ENCODE data around the gene WDR45B. TPM values are rescaled to one million over a fixed set of nuclear protein-coding genes. Genes with fewer than 3 reads are reported as not detected.

Gene WDR45B
- total RNA-seq, 2 donors from 2014 or later, result 58.8 to 119 TPM

DNA sequence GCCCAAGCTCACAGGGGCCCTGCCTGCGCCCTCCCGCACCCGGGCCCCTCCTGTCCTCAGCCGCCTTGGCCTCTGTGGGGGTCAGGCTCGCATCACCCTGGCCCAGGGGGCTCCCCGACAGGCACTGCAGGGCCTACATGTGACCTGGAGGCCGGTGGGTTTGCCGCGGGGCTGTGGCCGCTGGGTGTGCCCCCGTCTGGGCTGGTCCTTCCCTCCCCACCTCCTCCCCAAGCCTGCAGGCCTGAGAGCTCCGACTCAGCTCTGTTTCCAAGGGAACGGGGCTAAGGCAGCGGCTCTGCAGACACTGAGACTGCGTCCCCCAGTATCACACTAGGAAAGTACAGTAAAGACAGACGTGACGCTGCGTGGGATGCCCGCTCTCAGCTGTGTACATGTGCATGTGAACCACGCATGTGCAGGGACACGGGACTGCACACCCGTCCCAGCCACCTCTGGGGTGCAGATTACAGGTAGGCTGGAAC, 16.5 kb upstream of the WDR45B start:
- no peaks in the 10 kb centered on the region for H3K36me3 ChIP-seq

DNA sequence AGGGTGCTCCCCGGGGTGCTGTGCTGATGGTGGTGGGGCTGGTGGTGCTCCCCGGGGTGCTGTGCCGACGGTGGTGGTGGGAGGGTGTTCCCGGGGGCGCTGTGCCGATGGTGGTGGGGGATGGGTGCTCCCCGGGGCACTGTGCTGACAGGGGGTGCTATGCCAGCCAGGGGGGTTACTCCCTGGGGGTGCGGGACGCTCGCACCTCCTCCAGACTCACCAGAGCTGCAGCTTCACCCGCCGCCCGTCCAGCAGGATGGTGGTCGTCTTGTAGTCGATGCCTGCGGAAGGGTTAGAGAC, 16.0 kb upstream of the WDR45B start:
- Histone ChIP-seq H3K9ac (ENCODE audit: low read depth in 2 of 2, low read length in 2 of 2) (no peak overlapping the region), H3K4me1 (no peaks in the 10 kb centered on the region), H3K27ac (no peak overlapping the region), H3K27me3 (no peaks in the 10 kb centered on the region), H3K36me3 (no peaks in the 10 kb centered on the region), H3K9me3 (no peaks in the 10 kb centered on the region), H3K4me3 (no peak overlapping the region)
- intact Hi-C loops (cut with DNase I), result no loop called here
- no peak for DNase-seq
- TF ChIP-seq, protein P1, sequence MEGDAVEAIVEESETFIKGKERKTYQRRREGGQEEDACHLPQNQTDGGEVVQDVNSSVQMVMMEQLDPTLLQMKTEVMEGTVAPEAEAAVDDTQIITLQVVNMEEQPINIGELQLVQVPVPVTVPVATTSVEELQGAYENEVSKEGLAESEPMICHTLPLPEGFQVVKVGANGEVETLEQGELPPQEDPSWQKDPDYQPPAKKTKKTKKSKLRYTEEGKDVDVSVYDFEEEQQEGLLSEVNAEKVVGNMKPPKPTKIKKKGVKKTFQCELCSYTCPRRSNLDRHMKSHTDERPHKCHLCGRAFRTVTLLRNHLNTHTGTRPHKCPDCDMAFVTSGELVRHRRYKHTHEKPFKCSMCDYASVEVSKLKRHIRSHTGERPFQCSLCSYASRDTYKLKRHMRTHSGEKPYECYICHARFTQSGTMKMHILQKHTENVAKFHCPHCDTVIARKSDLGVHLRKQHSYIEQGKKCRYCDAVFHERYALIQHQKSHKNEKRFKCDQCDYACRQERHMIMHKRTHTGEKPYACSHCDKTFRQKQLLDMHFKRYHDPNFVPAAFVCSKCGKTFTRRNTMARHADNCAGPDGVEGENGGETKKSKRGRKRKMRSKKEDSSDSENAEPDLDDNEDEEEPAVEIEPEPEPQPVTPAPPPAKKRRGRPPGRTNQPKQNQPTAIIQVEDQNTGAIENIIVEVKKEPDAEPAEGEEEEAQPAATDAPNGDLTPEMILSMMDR (IDR thresholded peaks at IDR 0.05), result no peak

More for the DNA sequence above, 16.5 kb upstream of the WDR45B start:
- intact Hi-C loops (cut with DNase I), result loop anchor here (5.0 kb wide), 1 partner anchor 108 kb away; no protein-coding TSS in a partner anchor
- Histone ChIP-seq H3K9ac (ENCODE audit: low read depth in 2 of 2, low read length in 2 of 2) (no peak overlapping the region), H3K4me1 (no peaks in the 10 kb centered on the region), H3K9me3 (no peaks in the 10 kb centered on the region), H3K4me3 (no peak overlapping the region), H3K27me3 (no peaks in the 10 kb centered on the region), H3K27ac (no peak overlapping the region)
- TF ChIP-seq, protein P1 (IDR thresholded peaks at IDR 0.05), result no peak
- no peak for DNase-seq

DNA sequence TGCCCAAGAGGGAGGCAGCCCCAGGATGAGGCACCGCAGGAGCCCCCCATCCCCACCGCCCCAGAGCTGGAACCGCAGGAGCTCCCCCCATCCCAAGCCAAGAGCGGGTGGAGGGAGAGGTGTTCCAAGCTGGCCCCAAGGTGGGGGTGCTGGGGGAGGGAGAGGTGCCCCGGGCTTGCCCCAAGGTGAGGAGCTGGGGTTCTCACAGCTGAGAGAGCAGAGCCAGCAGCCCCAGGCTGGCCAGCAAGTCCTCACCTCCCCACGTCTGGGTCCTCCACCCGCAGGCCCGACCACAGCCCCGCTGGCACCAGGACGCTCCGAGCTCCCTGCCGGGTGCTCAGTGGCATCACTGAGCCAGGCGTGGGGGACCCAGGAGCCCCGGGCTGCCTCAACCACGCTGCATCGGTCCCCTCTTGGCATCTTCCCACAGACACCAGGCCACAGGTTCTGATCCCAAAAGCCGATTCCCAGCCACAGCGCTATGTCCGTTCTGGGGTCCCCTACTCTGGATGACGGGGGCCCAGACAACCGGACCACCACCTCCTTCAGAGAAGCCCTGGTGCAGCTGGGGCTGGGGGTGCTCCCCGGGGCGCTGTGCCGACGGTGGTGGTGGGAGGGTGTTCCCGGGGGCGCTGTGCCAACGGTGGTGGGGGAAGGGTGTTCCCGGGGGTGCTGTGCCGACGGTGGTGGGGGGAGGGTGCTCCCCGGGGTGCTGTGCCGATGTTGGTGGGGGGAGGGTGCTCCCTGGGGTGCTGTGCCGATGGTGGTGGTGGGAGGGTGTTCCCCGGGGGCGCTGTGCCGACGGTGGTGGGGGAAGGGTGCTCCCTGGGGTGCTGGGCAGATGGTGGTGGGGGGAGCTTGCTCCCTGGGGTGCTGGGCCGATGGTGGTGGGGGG, 15.4 kb upstream of the WDR45B start:
- Histone ChIP-seq H3K27me3 (no peaks in the 10 kb centered on the region), H3K27ac (no peak overlapping the region), H3K4me3 (no peak overlapping the region), H3K4me1 (no peaks in the 10 kb centered on the region), H3K9me3 (no peaks in the 10 kb centered on the region), H3K9ac (ENCODE audit: low read depth in 2 of 2, low read length in 2 of 2) (no peak overlapping the region), H3K36me3 (no peaks in the 10 kb centered on the region)
- no peak for DNase-seq
- TF ChIP-seq, protein P1 (IDR thresholded peaks at IDR 0.05), result no peak
- intact Hi-C loops (cut with DNase I), result no loop called here

DNA sequence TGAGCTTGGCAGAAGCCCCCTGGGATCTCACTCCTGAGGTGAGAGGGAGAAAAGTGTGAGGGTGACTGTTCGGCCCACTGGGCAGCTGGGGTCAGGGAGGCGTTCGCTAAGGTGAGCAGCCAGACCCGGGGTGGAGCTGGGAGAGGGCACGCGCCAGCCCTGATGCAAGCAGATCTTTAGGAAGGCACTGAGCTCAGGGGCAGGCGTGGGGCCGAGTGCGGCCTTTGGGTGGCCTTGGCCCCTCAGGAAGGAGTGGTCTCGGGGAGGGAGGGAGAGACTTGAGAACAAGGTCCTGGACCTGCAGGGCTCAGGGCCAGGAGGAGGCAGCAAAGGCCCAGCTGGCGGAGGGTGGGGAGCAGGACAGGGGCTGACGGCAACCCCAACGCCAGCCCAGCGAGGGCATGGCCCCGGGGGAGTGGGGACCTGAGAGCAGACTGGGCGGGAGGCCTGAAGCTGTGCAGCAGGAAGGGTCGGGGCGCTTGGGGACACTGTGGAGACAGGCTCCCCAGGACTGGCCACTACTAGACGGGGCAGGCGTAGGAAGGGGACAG, 14.5 kb upstream of the WDR45B start:
- intact Hi-C loops (cut with DNase I), result no loop called here

More for the DNA sequence above, 14.5 kb upstream of the WDR45B start:
- H3K4me1 ChIP-seq, result no peaks in the 10 kb centered on the region
- no peaks in the 10 kb centered on the region for H3K9me3 ChIP-seq
- H3K9ac ChIP-seq (ENCODE audit: low read depth in 2 of 2, low read length in 2 of 2), result no peak overlapping the region
- DNase-seq, result no peak
- TF ChIP-seq, protein P1 (IDR thresholded peaks at IDR 0.05), result no peak
- H3K27ac ChIP-seq, result no peak overlapping the region
- no peaks in the 10 kb centered on the region for H3K27me3 ChIP-seq
- H3K4me3 ChIP-seq, result no peak overlapping the region
- H3K36me3 ChIP-seq, result no peaks in the 10 kb centered on the region
